GM12878 (cell line): ENCODE results near the gene SPIRE2.
"Not testable (repeated sequence)": the region's sequence is repeated elsewhere in the genome, so short reads cannot be mapped to it uniquely, and the experiment has no call there.

Experiments used
- ELK1 ChIP-seq: IDR thresholded peaks from 2 replicates; pipeline ENCODE4 v1.6.1; 2012; ENCODE audit warnings: low read depth, low read length, improper control_type of control experiment
- KLF5 ChIP-seq: fragments of 450-650 bp; IDR thresholded peaks from 2 replicates; pipeline ENCODE4 v1.6.1; 2014; ENCODE audit warnings: mild to moderate bottlenecking; ENCODE audit not compliant: partially characterized antibody
- RCOR1 ChIP-seq: conservative IDR thresholded peaks from 2 replicates; pipeline ENCODE4 v1.6.1; 2012; ENCODE audit warnings: low read depth, low read length, improper control_type of control experiment

DNA sequence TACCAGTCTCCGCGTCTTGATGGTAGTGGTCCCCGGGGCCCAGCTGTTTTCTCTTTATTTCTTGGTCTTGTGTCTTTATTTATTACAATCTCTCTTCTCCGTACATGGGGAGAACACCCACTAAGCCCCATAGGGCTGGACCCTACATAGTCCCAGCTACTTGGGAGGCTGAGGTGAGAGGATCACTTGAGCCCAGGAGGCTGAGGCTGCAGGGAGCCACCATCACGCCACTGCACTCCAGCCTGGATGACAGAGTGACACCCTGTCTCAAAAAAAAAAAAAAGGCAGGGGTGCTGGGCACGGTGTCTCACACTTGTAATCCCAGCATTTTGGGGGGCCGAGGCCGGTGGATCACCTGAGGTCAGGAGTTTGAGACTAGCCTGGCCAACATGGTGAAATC lies 8.8 kb upstream of the SPIRE2 start:
- TF ChIP-seq KLF5, RCOR1, ELK1: not testable (repeated sequence)
